ENCODE measurements around the gene BBS9. TPM values are rescaled to one million over a fixed set of nuclear protein-coding genes. Genes with fewer than 3 reads are reported as not detected.

Gene BBS9
- total and polyA plus RNA-seq, 9 of the 15 experiments (the other 6 are each of a cell fraction or from before 2014, with no cell fraction given): 0.77 to 3.3 (median 2.4) TPM

- Histone ChIP-seq H3K9me3 (replicated peaks; ENCODE audit: control insufficient read depth, insufficient read depth, low read depth, low read length) (no peaks in the 10 kb centered on the region), H3K4me2 (ENCODE audit: insufficient read depth, low read length) (no peak overlapping the region), H3K9ac (ENCODE audit: insufficient read depth in 1 of 2, low read depth in 2 of 2, low read length in 2 of 2) (no peak overlapping the region), H3K4me1 (replicated peaks in 1 of 2; ENCODE audit: control insufficient read depth in 2 of 2, insufficient read depth in 2 of 2, low read length in 2 of 2) (no peaks in the 10 kb centered on the region), H3K4me3 (no peak overlapping the region), H3K79me2 (ENCODE audit: control insufficient read depth, insufficient read depth, low read length) (no peaks in the 10 kb centered on the region), H2AFZ (ENCODE audit: low read depth, low read length) (no peak overlapping the region), H3K27ac (ENCODE audit: extremely low read depth, low read depth, low read length) (no peak overlapping the region), H3K27me3 (ENCODE audit: control insufficient read depth in 2 of 2, insufficient read depth in 2 of 2, low read length in 2 of 2) (no peaks in the 10 kb centered on the region), H3K36me3 (ENCODE audit: control insufficient read depth, insufficient read depth, low read length) (no peaks in the 10 kb centered on the region), H3K9me1 (ENCODE audit: control insufficient read depth, insufficient read depth, low read length) (no peaks in the 10 kb centered on the region), H4K20me1 (replicated peaks; ENCODE audit: control insufficient read depth, insufficient read depth, low read length) (no peaks in the 10 kb centered on the region)
- no TSS peak for BruUV-seq (replicated peaks)
- in situ Hi-C loops (cut with MboI): no loop called here
- DNase-seq (ENCODE audit: extremely low read depth in 1 of 4, low spot score in 3 of 4) (no peak), ATAC-seq (no peak), FAIRE-seq (no peak)
- ChIA-PET CTCF (ENCODE audit: low intra/inter-chr PET ratio) (no interaction called here), POLR2A (no interaction called here)
- WGBS (ENCODE audit: insufficient coverage, low coverage, missing lambda C conversion rate): 0% methylated on average over 3 of the region's 3 CpGs
- intact Hi-C loops (cut with micrococcal nuclease): no loop called here
- no peak for TF ChIP-seq ZNF395 (CRISPR knock-in tag; IDR thresholded peaks at IDR 0.05)
- no peak for TF ChIP-seq NBN (IDR thresholded peaks at IDR 0.05; ENCODE audit: low read depth)
- no peak for TF ChIP-seq ZSCAN32 (CRISPR knock-in tag; IDR thresholded peaks at IDR 0.05)
- TF ChIP-seq ETV5 (CRISPR knock-in tag; IDR thresholded peaks at IDR 0.05; ENCODE audit: low read depth): no peak
- TF ChIP-seq HDAC1 (IDR thresholded peaks at IDR 0.05): no peak
- TF ChIP-seq NR2C1 (IDR thresholded peaks at IDR 0.05): no peak
- no peak for TF ChIP-seq NR2C1 (tag; IDR thresholded peaks at IDR 0.05)
Measured at GRCh38 chr7:33650828-33651227, 521.5 kb downstream of the BBS9 start.

Data from K562 (cell line).